ENCODE results near the gene EXOC3.

EXOC3 gene

GRCh38 chr5:420632-421286 lies 22.2 kb upstream of the EXOC3 start:
- DNase-seq (ENCODE audit: low read depth, low spot score), result no peak
- no peaks in the 10 kb centered on the region for H3K9me3 ChIP-seq (ENCODE audit: control insufficient read depth, insufficient read depth, low read length)
- WGBS (ENCODE audit: insufficient coverage, insufficient read length), result no CpG with 5 or more reads among the region's 52 CpGs
- no peak overlapping the region for H3K4me3 ChIP-seq (ENCODE audit: low read length)
- peaks cover 4% of the 10 kb centered on the region for H3K4me1 ChIP-seq (ENCODE audit: control insufficient read depth, insufficient read depth, low read length)
- no peak overlapping the region for H3K27ac ChIP-seq (ENCODE audit: low read length)
- no peaks in the 10 kb centered on the region for H3K27me3 ChIP-seq (ENCODE audit: control insufficient read depth, insufficient read depth, low read length)
- no peaks in the 10 kb centered on the region for H3K36me3 ChIP-seq (ENCODE audit: control insufficient read depth, insufficient read depth, low read length)

- H3K27me3 ChIP-seq (ENCODE audit: control insufficient read depth, insufficient read depth, low read length), result no peaks in the 10 kb centered on the region
- no peak overlapping the region for H3K27ac ChIP-seq (ENCODE audit: low read length)
- no peak overlapping the region for H3K4me3 ChIP-seq (ENCODE audit: low read length)
- H3K9me3 ChIP-seq (ENCODE audit: control insufficient read depth, insufficient read depth, low read length), result no peaks in the 10 kb centered on the region
- DNase-seq (ENCODE audit: low read depth, low spot score), result no peak
- H3K4me1 ChIP-seq (ENCODE audit: control insufficient read depth, insufficient read depth, low read length), result peaks cover 1% of the 10 kb centered on the region; the same call in 1 of the 2 replicates
- no CpG with 5 or more reads among the region's 34 CpGs for WGBS (ENCODE audit: insufficient coverage, insufficient read length)
- H3K36me3 ChIP-seq (ENCODE audit: control insufficient read depth, insufficient read depth, low read length), result no peaks in the 10 kb centered on the region
Observed at GRCh38 chr5:421287-421880, 21.6 kb upstream of the EXOC3 start.

GRCh38 chr5:421901-422300 lies 21.1 kb upstream of the EXOC3 start:
- H3K27ac ChIP-seq (ENCODE audit: low read length), result no peak overlapping the region
- H3K4me1 ChIP-seq (ENCODE audit: control insufficient read depth, insufficient read depth, low read length), result peaks cover 1% of the 10 kb centered on the region; the same call in 1 of the 2 replicates
- H3K27me3 ChIP-seq (ENCODE audit: control insufficient read depth, insufficient read depth, low read length), result no peaks in the 10 kb centered on the region
- no peak overlapping the region for H3K4me3 ChIP-seq (ENCODE audit: low read length)
- H3K9me3 ChIP-seq (ENCODE audit: control insufficient read depth, insufficient read depth, low read length), result no peaks in the 10 kb centered on the region
- H3K36me3 ChIP-seq (ENCODE audit: control insufficient read depth, insufficient read depth, low read length), result no peaks in the 10 kb centered on the region
- no CpG with 5 or more reads among the region's 13 CpGs for WGBS (ENCODE audit: insufficient coverage, insufficient read length)
- no peak for DNase-seq (ENCODE audit: low read depth, low spot score)

GRCh38 chr5:422323-423232 lies 20.4 kb upstream of the EXOC3 start:
- Histone ChIP-seq H3K4me1 (ENCODE audit: control insufficient read depth, insufficient read depth, low read length) (peaks cover 1% of the 10 kb centered on the region; the same call in 1 of the 2 replicates), H3K9me3 (ENCODE audit: control insufficient read depth, insufficient read depth, low read length) (no peaks in the 10 kb centered on the region), H3K36me3 (ENCODE audit: control insufficient read depth, insufficient read depth, low read length) (no peaks in the 10 kb centered on the region), H3K27ac (ENCODE audit: low read length) (no peak overlapping the region), H3K27me3 (ENCODE audit: control insufficient read depth, insufficient read depth, low read length) (no peaks in the 10 kb centered on the region), H3K4me3 (ENCODE audit: low read length) (no peak overlapping the region)
- no CpG with 5 or more reads among the region's 32 CpGs for WGBS (ENCODE audit: insufficient coverage, insufficient read length)
- DNase-seq (ENCODE audit: low read depth, low spot score), result no peak

GRCh38 chr5:423233-423565 lies 19.8 kb upstream of the EXOC3 start:
- no peak for DNase-seq (ENCODE audit: low read depth, low spot score)
- no CpG with 5 or more reads among the region's 9 CpGs for WGBS (ENCODE audit: insufficient coverage, insufficient read length)
- H3K4me1 ChIP-seq (ENCODE audit: control insufficient read depth, insufficient read depth, low read length), result peaks cover 1% of the 10 kb centered on the region; the same call in 1 of the 2 replicates
- no peaks in the 10 kb centered on the region for H3K36me3 ChIP-seq (ENCODE audit: control insufficient read depth, insufficient read depth, low read length)
- H3K27me3 ChIP-seq (ENCODE audit: control insufficient read depth, insufficient read depth, low read length), result no peaks in the 10 kb centered on the region
- no peaks in the 10 kb centered on the region for H3K9me3 ChIP-seq (ENCODE audit: control insufficient read depth, insufficient read depth, low read length)
- H3K27ac ChIP-seq (ENCODE audit: low read length), result no peak overlapping the region
- H3K4me3 ChIP-seq (ENCODE audit: low read length), result no peak overlapping the region

GRCh38 chr5:423626-424261 lies 19.2 kb upstream of the EXOC3 start:
- Histone ChIP-seq H3K36me3 (ENCODE audit: control insufficient read depth, insufficient read depth, low read length) (no peaks in the 10 kb centered on the region), H3K4me3 (ENCODE audit: low read length) (no peak overlapping the region), H3K27ac (ENCODE audit: low read length) (no peak overlapping the region), H3K4me1 (ENCODE audit: control insufficient read depth, insufficient read depth, low read length) (peaks cover 1% of the 10 kb centered on the region; the same call in 1 of the 2 replicates), H3K9me3 (ENCODE audit: control insufficient read depth, insufficient read depth, low read length) (no peaks in the 10 kb centered on the region), H3K27me3 (ENCODE audit: control insufficient read depth, insufficient read depth, low read length) (no peaks in the 10 kb centered on the region)
- no peak for DNase-seq (ENCODE audit: low read depth, low spot score)
- WGBS (ENCODE audit: insufficient coverage, insufficient read length), result no CpG with 5 or more reads among the region's 24 CpGs

GRCh38 chr5:424301-425110 lies 18.5 kb upstream of the EXOC3 start:
- WGBS (ENCODE audit: insufficient coverage, insufficient read length), result no CpG with 5 or more reads among the region's 11 CpGs
- H3K9me3 ChIP-seq (ENCODE audit: control insufficient read depth, insufficient read depth, low read length), result no peaks in the 10 kb centered on the region
- peaks cover 1% of the 10 kb centered on the region; the same call in 1 of the 2 replicates for H3K4me1 ChIP-seq (ENCODE audit: control insufficient read depth, insufficient read depth, low read length)
- no peaks in the 10 kb centered on the region for H3K36me3 ChIP-seq (ENCODE audit: control insufficient read depth, insufficient read depth, low read length)
- H3K27me3 ChIP-seq (ENCODE audit: control insufficient read depth, insufficient read depth, low read length), result no peaks in the 10 kb centered on the region
- DNase-seq (ENCODE audit: low read depth, low spot score), result no peak
- H3K4me3 ChIP-seq (ENCODE audit: low read length), result no peak overlapping the region
- no peak overlapping the region for H3K27ac ChIP-seq (ENCODE audit: low read length)

GRCh38 chr5:425714-426113 lies 17.3 kb upstream of the EXOC3 start:
- Histone ChIP-seq H3K27ac (ENCODE audit: low read length) (no peak overlapping the region), H3K36me3 (ENCODE audit: control insufficient read depth, insufficient read depth, low read length) (no peaks in the 10 kb centered on the region), H3K27me3 (ENCODE audit: control insufficient read depth, insufficient read depth, low read length) (no peaks in the 10 kb centered on the region), H3K9me3 (ENCODE audit: control insufficient read depth, insufficient read depth, low read length) (no peaks in the 10 kb centered on the region), H3K4me1 (ENCODE audit: control insufficient read depth, insufficient read depth, low read length) (no peaks in the 10 kb centered on the region), H3K4me3 (ENCODE audit: low read length) (no peak overlapping the region)
- no CpG with 5 or more reads among the region's 5 CpGs for WGBS (ENCODE audit: insufficient coverage, insufficient read length)
- no peak for DNase-seq (ENCODE audit: low read depth, low spot score)

- H3K27ac ChIP-seq (ENCODE audit: low read length), result no peak overlapping the region
- DNase-seq (ENCODE audit: low read depth, low spot score), result no peak
- H3K4me3 ChIP-seq (ENCODE audit: low read length), result no peak overlapping the region
- no peaks in the 10 kb centered on the region for H3K36me3 ChIP-seq (ENCODE audit: control insufficient read depth, insufficient read depth, low read length)
- WGBS (ENCODE audit: insufficient coverage, insufficient read length), result 100% methylated on average over 2 of the region's 3 CpGs
- no peaks in the 10 kb centered on the region for H3K4me1 ChIP-seq (ENCODE audit: control insufficient read depth, insufficient read depth, low read length)
- H3K27me3 ChIP-seq (ENCODE audit: control insufficient read depth, insufficient read depth, low read length), result no peaks in the 10 kb centered on the region
- no peaks in the 10 kb centered on the region for H3K9me3 ChIP-seq (ENCODE audit: control insufficient read depth, insufficient read depth, low read length)
Observed at GRCh38 chr5:426392-426976, 16.5 kb upstream of the EXOC3 start.

All from iPS DF 6.9 (cell line).